Muscle of leg (tissue), 11 donors: ENCODE results near the gene C9orf72. TPM values are rescaled to one million over a fixed set of nuclear protein-coding genes. Genes with fewer than 3 reads are reported as not detected.
"Not testable (repeated sequence)": the region's sequence is repeated elsewhere in the genome, so short reads cannot be mapped to it uniquely, and the experiment has no call there.

Source experiments
- DNase-seq: peaks from one replicate; pipeline ENCODE4 v3.0.0; 2013
- H3K27ac ChIP-seq: one replicate; pipeline ENCODE4 v1.5.1; 2013; ENCODE audit warnings: mild to moderate bottlenecking, low read length, control low read depth
- H3K27me3 ChIP-seq: one replicate; pipeline ENCODE4 v1.6.1; 2013; ENCODE audit warnings: low read length; ENCODE audit not compliant: control insufficient read depth, insufficient read depth
- H3K36me3 ChIP-seq: one replicate; pipeline ENCODE4 v1.6.1; 2013; ENCODE audit warnings: low read length; ENCODE audit not compliant: control insufficient read depth, insufficient read depth
- H3K4me1 ChIP-seq: one replicate; pipeline ENCODE4 v1.6.1; 2013; ENCODE audit warnings: low read length; ENCODE audit not compliant: control insufficient read depth, insufficient read depth
- H3K4me3 ChIP-seq: one replicate; pipeline ENCODE4 v1.5.1; 2013; ENCODE audit warnings: low read length, control low read depth
- H3K9me3 ChIP-seq: replicated peaks from 2 replicates; pipeline ENCODE4 v1.6.1; 2013; ENCODE audit warnings: low read depth, low read length; ENCODE audit not compliant: control insufficient read depth
- WGBS: methylation state at CpG from one replicate; pipeline ENCODE4 v1.1.5; 2013; ENCODE audit warnings: missing lambda C conversion rate; ENCODE audit not compliant: insufficient coverage; 5-methylcytosine and 5-hydroxymethylcytosine counted together
- polyA plus RNA-seq, 8 donors: library from polyadenylated mRNA; unstranded; fragments of 120-200 nt; gene quantifications; one replicate each; pipeline versions ENCODE4 v1.2.1 to v1.2.3, GENCODE V29; 2013; ENCODE audit warnings: inconsistent platforms in 1 of 8, low replicate concordance in 1 of 8; ENCODE audit not compliant: insufficient read length in 8 of 8, insufficient read depth in 1 of 8
- total RNA-seq: library from RNA; stranded (reverse); fragments of 120-200 nt; gene quantifications from one replicate; pipeline ENCODE4 v1.2.4, GENCODE V29; 2013

The C9orf72 gene
- total and polyA plus RNA-seq, 9 donors: 10.8 to 16.8 (median 13.2) TPM

- WGBS: 65% methylated on average over 4 of the region's 4 CpGs
- no peaks in the 10 kb centered on the region for H3K4me1 ChIP-seq
- H3K4me3 ChIP-seq: no peak overlapping the region
- H3K27ac ChIP-seq: no peak overlapping the region
- no peaks in the 10 kb centered on the region for H3K27me3 ChIP-seq
- no peaks in the 10 kb centered on the region for H3K36me3 ChIP-seq
- peaks cover 5% of the 10 kb centered on the region for H3K9me3 ChIP-seq
- no peak for DNase-seq
These were observed 69.7 kb downstream of the C9orf72 start for GRCh38 chr9:27503623-27504022.

- not testable (repeated sequence) for DNase-seq, H3K4me3 ChIP-seq, H3K27me3 ChIP-seq, H3K36me3 ChIP-seq, H3K4me1 ChIP-seq, H3K27ac ChIP-seq, H3K9me3 ChIP-seq
- WGBS: no CpG with 5 or more reads among the region's 3 CpGs
These were observed 72.4 kb downstream of the C9orf72 start for GRCh38 chr9:27500902-27501301.

GRCh38 chr9:27499451-27499850, 73.8 kb downstream of the C9orf72 start:
- Histone ChIP-seq H3K4me1 (no peaks in the 10 kb centered on the region), H3K9me3 (no peaks in the 10 kb centered on the region), H3K4me3 (no peak overlapping the region), H3K27me3 (no peaks in the 10 kb centered on the region), H3K27ac (no peak overlapping the region), H3K36me3 (no peaks in the 10 kb centered on the region)
- no CpG with 5 or more reads among the region's 2 CpGs for WGBS
- DNase-seq: peak; percentile 14

GRCh38 chr9:27497883-27498417, 75.3 kb downstream of the C9orf72 start:
- Histone ChIP-seq H3K4me3 (no peak overlapping the region), H3K36me3 (no peaks in the 10 kb centered on the region), H3K9me3 (no peaks in the 10 kb centered on the region), H3K4me1 (no peaks in the 10 kb centered on the region), H3K27me3 (no peaks in the 10 kb centered on the region), H3K27ac (no peak overlapping the region)
- 60% methylated on average over 7 of the region's 11 CpGs for WGBS
- DNase-seq: peak; percentile 13

Other genes with a start within 250 kb of the C9orf72 start
- gene IFNK, start 49.2 kb downstream of the C9orf72 start, total RNA-seq: not detected
- under 1 TPM in 2 of 8 donors, not detected in 6; 0.16 to 0.22 TPM for gene IFNK, start 49.2 kb downstream of the C9orf72 start, polyA plus RNA-seq
- 1.4 TPM for gene MOB3B, start 43.7 kb downstream of the C9orf72 start, total RNA-seq
- 1 to 10 TPM; 1.7 to 4.3 (median 2.6) TPM for gene MOB3B, start 43.7 kb downstream of the C9orf72 start, polyA plus RNA-seq